ENCODE results near the gene AHCYL2.

The AHCYL2 gene

DNA sequence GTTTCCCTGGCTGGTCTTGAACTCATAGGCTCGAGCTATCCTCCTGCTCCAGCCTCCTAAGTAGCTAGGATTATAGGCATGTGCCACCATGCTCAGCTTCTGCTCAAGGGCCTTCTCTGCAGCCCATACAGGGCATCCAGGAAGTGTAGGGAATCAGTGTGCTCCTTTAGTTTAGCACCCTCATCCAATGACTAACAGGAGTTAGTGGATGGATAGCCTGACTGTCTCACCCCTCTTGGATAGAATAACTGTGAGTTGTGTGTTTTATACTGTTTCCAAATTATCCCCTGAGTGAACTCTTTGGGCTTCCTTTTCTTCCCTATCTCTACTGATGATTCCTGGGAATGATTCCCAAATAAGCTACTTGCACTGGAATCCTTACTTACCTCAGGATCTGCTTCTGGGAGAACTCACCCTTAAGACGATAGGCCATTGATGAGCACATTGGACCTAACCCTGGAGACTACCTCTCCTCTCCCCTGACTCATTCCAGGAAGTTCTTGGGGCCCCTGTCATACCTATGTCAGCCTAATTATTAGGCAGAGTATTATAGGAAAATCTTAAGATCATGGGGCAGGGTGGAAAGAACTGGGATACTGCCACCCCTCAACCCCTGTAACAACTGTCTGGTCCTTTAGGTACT is 227.9 kb downstream of the AHCYL2 start:
- TF ChIP-seq, protein P1, sequence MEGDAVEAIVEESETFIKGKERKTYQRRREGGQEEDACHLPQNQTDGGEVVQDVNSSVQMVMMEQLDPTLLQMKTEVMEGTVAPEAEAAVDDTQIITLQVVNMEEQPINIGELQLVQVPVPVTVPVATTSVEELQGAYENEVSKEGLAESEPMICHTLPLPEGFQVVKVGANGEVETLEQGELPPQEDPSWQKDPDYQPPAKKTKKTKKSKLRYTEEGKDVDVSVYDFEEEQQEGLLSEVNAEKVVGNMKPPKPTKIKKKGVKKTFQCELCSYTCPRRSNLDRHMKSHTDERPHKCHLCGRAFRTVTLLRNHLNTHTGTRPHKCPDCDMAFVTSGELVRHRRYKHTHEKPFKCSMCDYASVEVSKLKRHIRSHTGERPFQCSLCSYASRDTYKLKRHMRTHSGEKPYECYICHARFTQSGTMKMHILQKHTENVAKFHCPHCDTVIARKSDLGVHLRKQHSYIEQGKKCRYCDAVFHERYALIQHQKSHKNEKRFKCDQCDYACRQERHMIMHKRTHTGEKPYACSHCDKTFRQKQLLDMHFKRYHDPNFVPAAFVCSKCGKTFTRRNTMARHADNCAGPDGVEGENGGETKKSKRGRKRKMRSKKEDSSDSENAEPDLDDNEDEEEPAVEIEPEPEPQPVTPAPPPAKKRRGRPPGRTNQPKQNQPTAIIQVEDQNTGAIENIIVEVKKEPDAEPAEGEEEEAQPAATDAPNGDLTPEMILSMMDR (IDR thresholded peaks at IDR 0.05; ENCODE audit: low read depth, low read length, missing control alignments): no peak
- H3K4me3 ChIP-seq (replicated peaks; ENCODE audit: low read depth, low read length): no peak overlapping the region
- no peak for DNase-seq (ENCODE audit: extremely low read depth, low read depth)

DNA sequence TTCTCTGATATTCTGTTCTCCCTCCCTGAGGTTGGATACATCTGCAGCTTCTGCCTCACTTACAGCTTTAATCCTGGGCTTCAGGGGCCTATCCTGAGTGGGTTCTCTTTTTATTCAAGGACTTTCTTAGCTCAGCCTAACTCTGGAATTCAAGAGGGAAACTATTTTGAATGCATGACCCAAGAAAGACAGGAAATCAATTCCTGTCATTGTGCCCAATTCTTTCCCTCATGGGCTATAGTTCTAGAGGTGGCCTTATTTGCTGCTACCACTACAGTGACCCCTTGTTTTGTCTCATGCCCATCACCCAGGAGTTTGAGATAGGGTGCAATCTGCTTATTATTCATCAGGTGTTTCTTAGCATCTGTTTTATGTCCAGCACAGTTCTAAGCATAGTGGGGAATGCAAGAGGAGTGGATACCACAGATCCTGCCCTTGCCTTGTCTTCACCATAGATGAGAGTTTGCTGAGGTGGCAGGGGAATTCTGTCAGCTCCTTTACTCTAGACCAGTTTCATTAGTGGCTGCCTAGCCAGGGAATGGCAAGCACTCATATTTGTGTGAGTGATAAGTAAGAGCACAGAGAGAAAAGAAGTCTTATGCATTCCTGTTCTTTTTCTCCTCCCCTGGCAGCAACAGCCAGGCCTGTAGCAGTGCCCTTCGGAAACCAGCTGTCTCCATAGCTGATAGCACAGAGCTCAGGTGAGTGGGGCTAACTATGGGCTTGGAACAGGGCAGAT is 228.8 kb downstream of the AHCYL2 start:
- no peak overlapping the region for H3K4me3 ChIP-seq (replicated peaks; ENCODE audit: low read depth, low read length)
- no peak for DNase-seq (ENCODE audit: extremely low read depth, low read depth)
- TF ChIP-seq, protein P1 (IDR thresholded peaks at IDR 0.05; ENCODE audit: low read depth, low read length, missing control alignments): no peak

DNA sequence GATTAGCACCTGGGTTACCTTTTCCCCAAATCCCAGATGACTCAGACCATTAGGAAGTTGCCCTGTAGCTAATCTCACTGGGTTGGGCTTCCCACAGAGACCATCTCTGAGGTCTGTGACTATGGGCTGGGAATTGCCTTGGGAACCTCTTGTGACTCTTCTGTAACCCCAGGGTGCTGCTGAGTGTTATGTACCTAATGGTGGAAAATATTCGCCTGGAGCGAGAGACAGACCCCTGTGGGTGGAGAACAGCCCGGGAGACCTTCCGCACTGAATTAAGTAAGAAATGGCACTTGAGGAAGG is 229.4 kb downstream of the AHCYL2 start:
- TF ChIP-seq, protein P1 (IDR thresholded peaks at IDR 0.05; ENCODE audit: low read depth, low read length, missing control alignments): no peak
- DNase-seq (ENCODE audit: extremely low read depth, low read depth): no peak
- no peak overlapping the region for H3K4me3 ChIP-seq (replicated peaks; ENCODE audit: low read depth, low read length)

DNA sequence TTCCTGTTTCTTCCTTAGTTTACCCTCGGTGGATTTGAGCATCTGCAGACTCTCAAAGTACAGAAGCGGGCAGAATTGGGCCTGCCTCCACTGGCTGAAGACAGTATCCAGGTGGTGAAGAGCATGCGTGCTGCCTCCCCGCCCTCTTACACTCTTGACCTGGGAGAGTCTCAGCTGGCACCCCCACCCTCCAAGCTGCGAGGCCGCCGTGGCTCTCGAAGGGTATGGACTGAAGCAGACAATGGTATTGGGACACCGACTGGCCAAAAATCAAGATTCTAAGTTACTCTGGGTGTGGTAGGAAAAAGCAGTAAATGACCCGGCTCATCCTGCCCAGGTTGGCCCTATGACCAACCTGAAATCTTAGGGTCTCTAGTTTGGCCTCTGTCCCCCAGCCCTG is 231.6 kb downstream of the AHCYL2 start:
- H3K4me3 ChIP-seq (replicated peaks; ENCODE audit: low read depth, low read length): no peak overlapping the region
- no peak for DNase-seq (ENCODE audit: extremely low read depth, low read depth)
- TF ChIP-seq, protein P1 (IDR thresholded peaks at IDR 0.05; ENCODE audit: low read depth, low read length, missing control alignments): no peak

DNA sequence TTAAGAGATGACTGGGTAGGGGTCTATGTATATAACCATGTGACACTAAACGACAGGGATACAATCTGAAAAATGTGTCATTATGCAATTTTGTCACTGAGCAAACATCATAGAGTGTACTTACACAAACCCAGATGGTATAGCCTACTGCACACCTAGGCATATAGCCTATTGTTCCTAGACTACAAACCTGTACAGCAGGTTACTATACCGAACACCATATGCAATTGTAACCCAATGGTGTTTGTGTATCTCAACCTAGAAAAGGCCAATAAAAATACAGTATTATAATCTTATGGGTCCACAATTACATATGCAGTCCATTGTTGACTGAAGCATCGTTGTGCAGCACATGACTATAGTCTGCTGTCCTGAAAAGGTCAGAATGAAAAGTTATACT is 232.3 kb downstream of the AHCYL2 start:
- TF ChIP-seq, protein P1 (IDR thresholded peaks at IDR 0.05; ENCODE audit: low read depth, low read length, missing control alignments): no peak
- H3K4me3 ChIP-seq (replicated peaks; ENCODE audit: low read depth, low read length): no peak overlapping the region
- DNase-seq (ENCODE audit: extremely low read depth, low read depth): no peak

DNA sequence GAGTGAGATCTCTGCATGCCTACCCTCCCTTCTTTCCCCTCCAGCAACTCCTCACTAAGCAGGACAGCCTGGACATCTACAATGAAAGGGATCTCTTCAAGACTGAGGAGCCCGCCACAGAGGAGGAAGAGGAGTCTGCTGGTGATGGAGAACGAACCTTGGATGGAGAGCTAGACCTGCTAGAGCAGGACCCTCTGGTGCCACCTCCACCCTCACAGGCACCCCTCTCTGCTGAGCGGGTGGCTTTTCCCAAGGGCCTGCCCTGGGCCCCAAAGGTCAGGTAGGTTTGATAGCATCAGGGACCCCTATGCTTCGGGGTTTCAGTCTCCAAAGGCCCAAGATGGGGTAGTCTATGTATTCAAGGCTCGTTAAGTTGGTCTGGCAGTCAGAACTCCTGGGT is 233.3 kb downstream of the AHCYL2 start:
- DNase-seq (ENCODE audit: extremely low read depth, low read depth): no peak
- TF ChIP-seq, protein P1 (IDR thresholded peaks at IDR 0.05; ENCODE audit: low read depth, low read length, missing control alignments): no peak
- no peak overlapping the region for H3K4me3 ChIP-seq (replicated peaks; ENCODE audit: low read depth, low read length)

Measured in HFF-Myc (cell line).